CD4-positive, CD25-positive, alpha-beta regulatory T cell (primary cell): ENCODE data around the gene FEM1B. TPM values are rescaled to one million over a fixed set of nuclear protein-coding genes. Genes with fewer than 3 reads are reported as not detected.

Experiments
- ATAC-seq, 2 donors: fragments of 150-1000 bp; cut with Tn5 transposase; one replicate each; pipeline ENCODE4 v1.10.0; 2021; ENCODE audit warnings: low read depth in 2 of 2, moderate number of reproducible peaks in 2 of 2, moderate library complexity in 1 of 2
- DNase-seq, 3 donors: peaks; one replicate each; pipeline versions ENCODE4 v3.0.0 to v3.0.0-alpha.2; 2012 to 2022; ENCODE audit warnings: mixed read lengths in 1 of 3
- H3K27ac ChIP-seq: one replicate; pipeline ENCODE4 v1.7.0; 2013; ENCODE audit warnings: mild to moderate bottlenecking, low read length; ENCODE audit not compliant: insufficient read depth, poor library complexity, severe bottlenecking
- H3K27me3 ChIP-seq: one replicate; pipeline ENCODE4 v1.7.0; 2013; ENCODE audit warnings: low read length; ENCODE audit not compliant: control insufficient read depth, insufficient read depth
- H3K36me3 ChIP-seq: one replicate; pipeline ENCODE4 v1.7.0; 2013; ENCODE audit warnings: mild to moderate bottlenecking, low read length, moderate library complexity; ENCODE audit not compliant: control insufficient read depth, insufficient read depth
- H3K4me1 ChIP-seq: 2 replicates; pipeline ENCODE4 v1.7.0; 2013; ENCODE audit warnings: mild to moderate bottlenecking, low read length; ENCODE audit not compliant: insufficient read depth, control insufficient read depth, poor library complexity, severe bottlenecking
- H3K4me3 ChIP-seq: one replicate; pipeline ENCODE4 v1.7.0; 2013; ENCODE audit warnings: low read depth, mild to moderate bottlenecking, low read length, moderate library complexity
- H3K9me3 ChIP-seq, 2 experiments: 1 replicate in 1 of 2; 2 replicates in 1 of 2; pipeline ENCODE4 v1.7.0; 2013; ENCODE audit warnings: low read length in 2 of 2, mild to moderate bottlenecking in 1 of 2, moderate library complexity in 1 of 2; ENCODE audit not compliant: control insufficient read depth in 2 of 2
- H3K27ac Mint-ChIP-seq, 3 donors: one replicate each; pipeline ENCODE4 v1.8.0; 2020 to 2022; ENCODE audit warnings: mild to moderate bottlenecking in 3 of 3, mixed read lengths in 3 of 3, moderate library complexity in 2 of 3
- H3K27me3 Mint-ChIP-seq: one replicate; pipeline ENCODE4 v1.8.0; 2022; ENCODE audit warnings: mild to moderate bottlenecking, mixed read lengths
- H3K36me3 Mint-ChIP-seq: one replicate; pipeline ENCODE4 v1.8.0; 2020; ENCODE audit warnings: mixed read lengths
- H3K4me1 Mint-ChIP-seq, 4 donors: one replicate each; pipeline ENCODE4 v1.8.0; 2020 to 2022; ENCODE audit warnings: mixed read lengths in 4 of 4, mild to moderate bottlenecking in 1 of 4
- H3K4me3 Mint-ChIP-seq, 4 donors: one replicate each; pipeline ENCODE4 v1.8.0; 2020 to 2022; ENCODE audit warnings: mild to moderate bottlenecking in 4 of 4, mixed read lengths in 4 of 4, moderate library complexity in 3 of 4
- H3K9me3 Mint-ChIP-seq, 7 donors: one replicate each; pipeline ENCODE4 v1.8.0; 2020 to 2022; ENCODE audit warnings: mixed read lengths in 7 of 7, mild to moderate bottlenecking in 3 of 7, moderate library complexity in 2 of 7
- polyA plus RNA-seq, 4 donors: library from polyadenylated mRNA; unstranded; fragments of 300-500 nt; fragmentation: Illumina TruSeq; gene quantifications; one replicate each; pipeline ENCODE4 v1.2.3, GENCODE V29; 2021
- total RNA-seq: library from RNA; stranded (reverse); gene quantifications from one replicate; pipeline ENCODE4 v1.2.3, GENCODE V29; 2022

Gene FEM1B
- total and polyA plus RNA-seq, 5 donors from 2014 or later: 15.7 to 55.2 (median 16.9) TPM

DNA sequence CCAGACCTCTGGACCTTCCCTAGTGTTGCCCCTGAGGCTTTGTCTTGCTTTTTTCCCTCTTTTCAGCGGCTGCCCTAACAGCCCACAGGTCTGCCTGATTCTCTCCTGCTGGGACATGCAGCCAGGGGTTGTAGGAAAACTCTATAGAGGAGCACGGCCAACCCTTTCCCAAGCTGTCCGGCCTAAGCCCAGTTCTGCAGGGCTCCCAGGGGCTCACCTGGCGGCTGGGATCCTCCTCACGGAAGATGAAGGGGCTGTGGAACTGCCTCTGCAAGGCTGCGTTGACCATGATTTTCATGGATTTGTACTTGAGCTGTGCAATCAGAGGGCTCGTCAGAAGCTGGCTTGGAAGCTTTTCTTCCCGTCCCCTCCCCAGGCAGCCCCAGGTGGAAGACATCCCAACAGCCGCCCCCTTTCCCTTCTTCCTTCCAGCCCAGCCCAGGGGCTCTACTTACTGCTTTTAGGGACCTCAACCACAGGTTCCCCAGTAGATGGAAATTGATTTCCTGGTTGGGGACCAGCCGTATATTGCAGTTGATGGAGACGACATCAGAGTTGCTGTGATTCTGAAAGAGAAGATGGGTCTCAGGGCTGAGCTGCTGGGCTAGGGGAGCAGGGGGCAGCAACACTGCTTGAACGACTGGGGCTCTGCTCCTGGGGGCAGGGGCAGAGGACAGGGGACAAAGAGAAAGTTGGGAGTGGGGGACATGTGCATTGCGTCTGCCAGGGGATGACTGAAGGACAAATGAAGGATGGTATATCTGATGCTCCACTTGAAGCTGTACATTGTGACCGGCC lies 29.8 kb downstream of the FEM1B start:
- Mint-ChIP-seq H3K4me3 (no peak overlapping the region), H3K27ac (no peak overlapping the region), H3K27me3 (peaks cover 4% of the 10 kb centered on the region), H3K4me1 (peaks cover 0 to 9% (median 5%) of the 10 kb centered on the region in 4 donors), H3K36me3 (no peaks in the 10 kb centered on the region), H3K9me3 (no peaks in the 10 kb centered on the region)
- Histone ChIP-seq H3K36me3 (no peaks in the 10 kb centered on the region), H3K4me3 (no peak overlapping the region), H3K4me1 (no peaks in the 10 kb centered on the region), H3K9me3 (no peaks in the 10 kb centered on the region), H3K27ac (no peak overlapping the region), H3K27me3 (peaks cover 3% of the 10 kb centered on the region)
- ATAC-seq: no peak
- DNase-seq: no peak

DNA sequence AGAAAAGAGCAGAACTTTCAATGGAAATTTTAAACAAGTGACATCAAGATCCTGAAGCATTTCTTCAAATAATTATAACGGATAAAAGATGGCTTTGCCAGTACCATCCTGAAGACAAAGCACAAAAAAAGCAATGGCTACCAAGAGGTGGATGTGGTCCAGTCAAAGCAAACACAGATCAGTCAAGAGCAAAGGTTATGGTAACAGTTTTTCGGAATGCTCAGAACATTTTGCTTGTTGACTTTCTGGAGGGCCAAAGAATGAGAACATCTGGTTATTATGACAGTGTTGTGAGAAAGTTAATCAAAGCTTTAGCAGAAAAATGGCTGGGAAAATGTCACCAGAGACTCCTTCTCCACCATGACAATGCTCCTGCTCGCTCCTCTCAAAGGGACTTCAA lies 31.5 kb downstream of the FEM1B start:
- H3K27me3 Mint-ChIP-seq: peaks cover 4% of the 10 kb centered on the region
- Histone ChIP-seq H3K36me3 (no peaks in the 10 kb centered on the region), H3K4me3 (no peak overlapping the region), H3K27me3 (peaks cover 3% of the 10 kb centered on the region), H3K27ac (no peak overlapping the region), H3K4me1 (no peaks in the 10 kb centered on the region), H3K9me3 (no peaks in the 10 kb centered on the region)
- no peak for DNase-seq
- no peak for ATAC-seq
- H3K27ac Mint-ChIP-seq: no peak overlapping the region
- H3K4me3 Mint-ChIP-seq: no peak overlapping the region
- no peaks in the 10 kb centered on the region for H3K9me3 Mint-ChIP-seq
- H3K36me3 Mint-ChIP-seq: no peaks in the 10 kb centered on the region
- peaks cover 0 to 9% (median 5%) of the 10 kb centered on the region in 4 donors for H3K4me1 Mint-ChIP-seq

GRCh38 chr15:68310178-68310803 lies 32.7 kb downstream of the FEM1B start:
- Mint-ChIP-seq H3K4me1 (peaks cover 0 to 9% (median 5%) of the 10 kb centered on the region in 4 donors), H3K4me3 (no peak overlapping the region), H3K36me3 (no peaks in the 10 kb centered on the region), H3K27ac (no peak overlapping the region), H3K27me3 (peaks cover 4% of the 10 kb centered on the region), H3K9me3 (no peaks in the 10 kb centered on the region)
- Histone ChIP-seq H3K27me3 (peaks cover 3% of the 10 kb centered on the region), H3K27ac (no peak overlapping the region), H3K9me3 (no peaks in the 10 kb centered on the region), H3K36me3 (no peaks in the 10 kb centered on the region), H3K4me1 (no peaks in the 10 kb centered on the region), H3K4me3 (no peak overlapping the region)
- DNase-seq (no peak), ATAC-seq (no peak)

- H3K27ac ChIP-seq: no peak overlapping the region
- peaks cover 4% of the 10 kb centered on the region for H3K27me3 Mint-ChIP-seq
- no peaks in the 10 kb centered on the region for H3K36me3 Mint-ChIP-seq
- H3K27me3 ChIP-seq: peaks cover 3% of the 10 kb centered on the region
- H3K9me3 Mint-ChIP-seq: no peaks in the 10 kb centered on the region
- H3K27ac Mint-ChIP-seq: no peak overlapping the region
- H3K4me1 ChIP-seq: no peaks in the 10 kb centered on the region
- H3K9me3 ChIP-seq: no peaks in the 10 kb centered on the region
- no peak overlapping the region for H3K4me3 ChIP-seq
- no peaks in the 10 kb centered on the region for H3K36me3 ChIP-seq
- peaks cover 0 to 9% (median 5%) of the 10 kb centered on the region in 4 donors for H3K4me1 Mint-ChIP-seq
- ATAC-seq (no peak), DNase-seq (no peak)
- H3K4me3 Mint-ChIP-seq: no peak overlapping the region
Observed at GRCh38 chr15:68310804-68311463, 33.4 kb downstream of the FEM1B start.

DNA sequence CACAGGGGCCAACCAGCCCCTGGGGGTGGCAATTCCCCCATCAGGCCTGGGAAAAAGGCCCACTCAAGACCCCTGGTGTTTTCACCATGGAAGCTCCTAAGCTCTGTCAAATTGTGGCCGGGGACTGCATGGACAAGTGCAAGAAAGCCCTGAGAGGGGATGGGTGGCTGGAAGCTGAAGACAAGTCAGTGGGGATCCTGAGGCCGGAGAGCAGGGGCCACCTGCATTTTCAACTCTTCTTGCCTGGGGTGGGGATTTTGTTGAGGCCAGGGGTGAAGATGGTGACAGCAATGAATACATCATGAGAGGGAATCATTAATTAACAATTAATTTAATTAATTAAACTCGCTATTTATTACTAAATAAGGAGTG lies 33.9 kb downstream of the FEM1B start:
- Histone ChIP-seq H3K4me3 (no peak overlapping the region), H3K36me3 (no peaks in the 10 kb centered on the region)
- DNase-seq: no peak

GRCh38 chr15:68311859-68312557 lies 34.5 kb downstream of the FEM1B start:
- Histone ChIP-seq H3K9me3 (no peaks in the 10 kb centered on the region), H3K4me3 (no peak overlapping the region), H3K27ac (no peak overlapping the region), H3K4me1 (no peaks in the 10 kb centered on the region), H3K36me3 (no peaks in the 10 kb centered on the region), H3K27me3 (peaks cover 3% of the 10 kb centered on the region)
- Mint-ChIP-seq H3K27ac (no peak overlapping the region), H3K4me3 (no peak overlapping the region), H3K4me1 (peaks cover 0 to under 1% (median 0%) of the 10 kb centered on the region in 4 donors), H3K36me3 (no peaks in the 10 kb centered on the region), H3K27me3 (peaks cover under 1% of the 10 kb centered on the region), H3K9me3 (no peaks in the 10 kb centered on the region)
- DNase-seq (no peak), ATAC-seq (no peak)

More for the DNA sequence above, 33.9 kb downstream of the FEM1B start:
- Mint-ChIP-seq H3K4me3 (no peak overlapping the region), H3K9me3 (no peaks in the 10 kb centered on the region), H3K27ac (no peak overlapping the region), H3K27me3 (peaks cover 4% of the 10 kb centered on the region), H3K4me1 (peaks cover 0 to 6% (median 4%) of the 10 kb centered on the region in 4 donors), H3K36me3 (no peaks in the 10 kb centered on the region)
- no peak for ATAC-seq
- peaks cover 3% of the 10 kb centered on the region for H3K27me3 ChIP-seq
- H3K9me3 ChIP-seq: no peaks in the 10 kb centered on the region
- no peak overlapping the region for H3K27ac ChIP-seq
- no peaks in the 10 kb centered on the region for H3K4me1 ChIP-seq

GRCh38 chr15:68312701-68313204 lies 35.2 kb downstream of the FEM1B start:
- no peak overlapping the region for H3K27ac Mint-ChIP-seq
- Histone ChIP-seq H3K4me1 (no peaks in the 10 kb centered on the region), H3K27ac (no peak overlapping the region), H3K4me3 (no peak overlapping the region), H3K27me3 (peaks cover 3% of the 10 kb centered on the region), H3K36me3 (no peaks in the 10 kb centered on the region), H3K9me3 (no peaks in the 10 kb centered on the region)
- no peak for ATAC-seq
- H3K9me3 Mint-ChIP-seq: no peaks in the 10 kb centered on the region
- no peaks in the 10 kb centered on the region for H3K36me3 Mint-ChIP-seq
- no peaks in the 10 kb centered on the region for H3K4me1 Mint-ChIP-seq
- H3K27me3 Mint-ChIP-seq: no peaks in the 10 kb centered on the region
- no peak for DNase-seq
- H3K4me3 Mint-ChIP-seq: no peak overlapping the region
